ENCODE results near the gene PRKN.
A peak's percentile ranks its signal among the peaks of the same experiment; 100 is the strongest.

- no peak for TF ChIP-seq REST (IDR thresholded peaks at IDR 0.05; ENCODE audit: insufficient read depth in 1 of 2, low read depth in 2 of 2, low read length in 1 of 2)
- TF ChIP-seq, protein P1, sequence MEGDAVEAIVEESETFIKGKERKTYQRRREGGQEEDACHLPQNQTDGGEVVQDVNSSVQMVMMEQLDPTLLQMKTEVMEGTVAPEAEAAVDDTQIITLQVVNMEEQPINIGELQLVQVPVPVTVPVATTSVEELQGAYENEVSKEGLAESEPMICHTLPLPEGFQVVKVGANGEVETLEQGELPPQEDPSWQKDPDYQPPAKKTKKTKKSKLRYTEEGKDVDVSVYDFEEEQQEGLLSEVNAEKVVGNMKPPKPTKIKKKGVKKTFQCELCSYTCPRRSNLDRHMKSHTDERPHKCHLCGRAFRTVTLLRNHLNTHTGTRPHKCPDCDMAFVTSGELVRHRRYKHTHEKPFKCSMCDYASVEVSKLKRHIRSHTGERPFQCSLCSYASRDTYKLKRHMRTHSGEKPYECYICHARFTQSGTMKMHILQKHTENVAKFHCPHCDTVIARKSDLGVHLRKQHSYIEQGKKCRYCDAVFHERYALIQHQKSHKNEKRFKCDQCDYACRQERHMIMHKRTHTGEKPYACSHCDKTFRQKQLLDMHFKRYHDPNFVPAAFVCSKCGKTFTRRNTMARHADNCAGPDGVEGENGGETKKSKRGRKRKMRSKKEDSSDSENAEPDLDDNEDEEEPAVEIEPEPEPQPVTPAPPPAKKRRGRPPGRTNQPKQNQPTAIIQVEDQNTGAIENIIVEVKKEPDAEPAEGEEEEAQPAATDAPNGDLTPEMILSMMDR (IDR thresholded peaks at IDR 0.05), result peak; percentile 30
Observed at GRCh38 chr6:162123797-162124196, 603.8 kb downstream of the PRKN start.
